SK-N-SH treated with all-trans-retinoic acid at 6 μM for 48 hours (cell line): ENCODE results near the gene NUP93.

Experiments used
- ARNTL ChIP-seq: fragments of 450-650 bp; formaldehyde crosslinking; IDR thresholded peaks from 2 replicates; pipeline ENCODE4 v1.5.0; 2020; ENCODE audit warnings: low read depth, mild to moderate bottlenecking, moderate library complexity, borderline replicate concordance
- BACH2 ChIP-seq: fragments of 250-450 bp; sonication (Bioruptor Pico); IDR thresholded peaks from 2 replicates; pipeline ENCODE4 v1.9.0; 2021; ENCODE audit warnings: mild to moderate bottlenecking, borderline replicate concordance
- CSDC2 ChIP-seq: fragments of 250-450 bp; sonication (Bioruptor Pico); IDR thresholded peaks from 2 replicates; pipeline ENCODE4 v1.5.0; 2020; ENCODE audit warnings: mild to moderate bottlenecking, moderate library complexity
- ESRRG ChIP-seq: fragments of 250-450 bp; sonication (Bioruptor Pico); IDR thresholded peaks from 2 replicates; pipeline ENCODE4 v1.6.1; 2021; ENCODE audit warnings: mild to moderate bottlenecking
- GLIS3 ChIP-seq: fragments of 250-450 bp; sonication (Bioruptor Pico); IDR thresholded peaks from 2 replicates; pipeline ENCODE4 v1.5.0; 2020; ENCODE audit warnings: mild to moderate bottlenecking, moderate library complexity
- ISL1 ChIP-seq: fragments of 250-450 bp; sonication (Bioruptor Pico); IDR thresholded peaks from 2 replicates; pipeline ENCODE4 v2.1.2; 2022; ENCODE audit warnings: mild to moderate bottlenecking, moderate library complexity
- RARB ChIP-seq: fragments of 250-450 bp; sonication (Bioruptor Pico); IDR thresholded peaks from 2 replicates; pipeline ENCODE4 v1.8.0; 2021; ENCODE audit warnings: mild to moderate bottlenecking, moderate library complexity
- SNAI2 ChIP-seq: fragments of 250-450 bp; sonication (Bioruptor Pico); IDR thresholded peaks from 2 replicates; pipeline ENCODE4 v1.5.0; 2020; ENCODE audit warnings: mild to moderate bottlenecking, moderate library complexity
- TCF4 ChIP-seq: fragments of 250-450 bp; sonication (Bioruptor Pico); IDR thresholded peaks from 2 replicates; pipeline ENCODE4 v1.8.0; 2021; ENCODE audit warnings: mild to moderate bottlenecking, moderate library complexity, borderline replicate concordance
- ZFP30 ChIP-seq: fragments of 450-650 bp; formaldehyde crosslinking; IDR thresholded peaks from 2 replicates; pipeline ENCODE4 v1.5.0; 2022; ENCODE audit warnings: mild to moderate bottlenecking, moderate library complexity
- ZNF8 ChIP-seq: fragments of 450-650 bp; formaldehyde crosslinking; IDR thresholded peaks from 2 replicates; pipeline ENCODE4 v1.5.0; 2020; ENCODE audit warnings: mild to moderate bottlenecking, moderate library complexity
- TF ChIP-seq, protein P1 (sequence below): fragments of 250-450 bp; sonication (Bioruptor Pico); IDR thresholded peaks from 2 replicates; pipeline ENCODE4 v1.8.0; 2020; ENCODE audit warnings: mild to moderate bottlenecking, moderate library complexity, borderline replicate concordance
- TF ChIP-seq, protein P2 (sequence below): fragments of 250-450 bp; sonication (Bioruptor Pico); IDR thresholded peaks from 2 replicates; pipeline ENCODE4 v1.5.1; 2021; ENCODE audit warnings: mild to moderate bottlenecking, moderate library complexity
- TF ChIP-seq, protein P3 (sequence below): fragments of 250-450 bp; sonication (Bioruptor Pico); IDR thresholded peaks from 2 replicates; pipeline ENCODE4 v1.8.0; 2021; ENCODE audit warnings: low read depth, mild to moderate bottlenecking, moderate library complexity, borderline replicate concordance

DNA sequence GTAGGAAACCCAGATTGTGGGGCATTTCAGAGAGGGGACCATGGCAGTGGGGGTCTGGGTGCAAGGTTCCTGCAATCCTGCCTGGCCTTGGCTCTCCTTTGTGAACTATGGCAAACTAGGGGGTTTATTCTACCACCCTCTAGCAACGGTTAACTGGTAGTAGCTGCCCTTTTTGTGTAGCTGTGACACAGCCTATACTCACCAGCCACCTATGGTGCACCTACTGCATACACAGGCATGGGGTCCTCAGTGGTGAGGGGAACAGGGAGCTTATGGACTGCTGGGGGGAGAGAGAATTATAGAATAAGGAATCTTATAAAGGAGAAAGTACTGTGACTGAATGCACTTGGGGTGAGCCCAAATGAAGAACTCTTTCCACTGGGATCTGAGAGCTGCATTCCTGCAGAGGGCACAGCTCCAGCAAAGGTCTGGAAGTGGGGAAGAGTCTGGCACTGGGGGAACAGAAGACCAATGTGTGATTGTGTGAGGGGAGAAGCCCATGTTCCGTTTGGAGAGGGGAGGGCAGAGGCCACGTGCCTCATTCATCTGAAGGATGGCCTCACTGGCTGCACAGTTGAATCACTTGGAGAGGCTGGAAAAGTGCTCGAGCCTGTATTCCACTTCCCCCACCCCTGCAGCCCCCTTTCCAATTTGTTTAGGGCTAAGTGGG is 45.5 kb upstream of the NUP93 start:
- TF ChIP-seq, protein P1, sequence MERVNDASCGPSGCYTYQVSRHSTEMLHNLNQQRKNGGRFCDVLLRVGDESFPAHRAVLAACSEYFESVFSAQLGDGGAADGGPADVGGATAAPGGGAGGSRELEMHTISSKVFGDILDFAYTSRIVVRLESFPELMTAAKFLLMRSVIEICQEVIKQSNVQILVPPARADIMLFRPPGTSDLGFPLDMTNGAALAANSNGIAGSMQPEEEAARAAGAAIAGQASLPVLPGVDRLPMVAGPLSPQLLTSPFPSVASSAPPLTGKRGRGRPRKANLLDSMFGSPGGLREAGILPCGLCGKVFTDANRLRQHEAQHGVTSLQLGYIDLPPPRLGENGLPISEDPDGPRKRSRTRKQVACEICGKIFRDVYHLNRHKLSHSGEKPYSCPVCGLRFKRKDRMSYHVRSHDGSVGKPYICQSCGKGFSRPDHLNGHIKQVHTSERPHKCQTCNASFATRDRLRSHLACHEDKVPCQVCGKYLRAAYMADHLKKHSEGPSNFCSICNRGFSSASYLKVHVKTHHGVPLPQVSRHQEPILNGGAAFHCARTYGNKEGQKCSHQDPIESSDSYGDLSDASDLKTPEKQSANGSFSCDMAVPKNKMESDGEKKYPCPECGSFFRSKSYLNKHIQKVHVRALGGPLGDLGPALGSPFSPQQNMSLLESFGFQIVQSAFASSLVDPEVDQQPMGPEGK, result no peak
- TF ChIP-seq BACH2 (CRISPR knock-in tag) (no peak), ZNF8 (CRISPR knock-in tag) (no peak), RARB (no peak), ARNTL (CRISPR knock-in tag) (no peak), ZFP30 (CRISPR knock-in tag) (no peak), ESRRG (CRISPR knock-in tag) (no peak), ISL1 (CRISPR knock-in tag) (no peak), TCF4 (CRISPR knock-in tag) (no peak), CSDC2 (CRISPR knock-in tag) (no peak), GLIS3 (CRISPR knock-in tag) (no peak), SNAI2 (no peak)
- TF ChIP-seq, protein P2, sequence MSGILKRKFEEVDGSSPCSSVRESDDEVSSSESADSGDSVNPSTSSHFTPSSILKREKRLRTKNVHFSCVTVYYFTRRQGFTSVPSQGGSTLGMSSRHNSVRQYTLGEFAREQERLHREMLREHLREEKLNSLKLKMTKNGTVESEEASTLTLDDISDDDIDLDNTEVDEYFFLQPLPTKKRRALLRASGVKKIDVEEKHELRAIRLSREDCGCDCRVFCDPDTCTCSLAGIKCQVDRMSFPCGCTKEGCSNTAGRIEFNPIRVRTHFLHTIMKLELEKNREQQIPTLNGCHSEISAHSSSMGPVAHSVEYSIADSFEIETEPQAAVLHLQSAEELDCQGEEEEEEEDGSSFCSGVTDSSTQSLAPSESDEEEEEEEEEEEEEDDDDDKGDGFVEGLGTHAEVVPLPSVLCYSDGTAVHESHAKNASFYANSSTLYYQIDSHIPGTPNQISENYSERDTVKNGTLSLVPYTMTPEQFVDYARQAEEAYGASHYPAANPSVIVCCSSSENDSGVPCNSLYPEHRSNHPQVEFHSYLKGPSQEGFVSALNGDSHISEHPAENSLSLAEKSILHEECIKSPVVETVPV (CRISPR knock-in tag), result no peak
- TF ChIP-seq, protein P3, sequence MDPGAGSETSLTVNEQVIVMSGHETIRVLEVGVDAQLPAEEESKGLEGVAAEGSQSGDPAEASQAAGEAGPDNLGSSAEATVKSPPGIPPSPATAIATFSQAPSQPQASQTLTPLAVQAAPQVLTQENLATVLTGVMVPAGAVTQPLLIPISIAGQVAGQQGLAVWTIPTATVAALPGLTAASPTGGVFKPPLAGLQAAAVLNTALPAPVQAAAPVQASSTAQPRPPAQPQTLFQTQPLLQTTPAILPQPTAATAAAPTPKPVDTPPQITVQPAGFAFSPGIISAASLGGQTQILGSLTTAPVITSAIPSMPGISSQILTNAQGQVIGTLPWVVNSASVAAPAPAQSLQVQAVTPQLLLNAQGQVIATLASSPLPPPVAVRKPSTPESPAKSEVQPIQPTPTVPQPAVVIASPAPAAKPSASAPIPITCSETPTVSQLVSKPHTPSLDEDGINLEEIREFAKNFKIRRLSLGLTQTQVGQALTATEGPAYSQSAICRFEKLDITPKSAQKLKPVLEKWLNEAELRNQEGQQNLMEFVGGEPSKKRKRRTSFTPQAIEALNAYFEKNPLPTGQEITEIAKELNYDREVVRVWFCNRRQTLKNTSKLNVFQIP (CRISPR knock-in tag), result no peak
